Measurements from ENCODE around the gene UBE2E1. TPM values are rescaled to one million over a fixed set of nuclear protein-coding genes. Genes with fewer than 3 reads are reported as not detected.

UBE2E1 gene
- total and polyA plus RNA-seq, 2 experiments from 2014 or later: 39.9 to 120 TPM

DNA sequence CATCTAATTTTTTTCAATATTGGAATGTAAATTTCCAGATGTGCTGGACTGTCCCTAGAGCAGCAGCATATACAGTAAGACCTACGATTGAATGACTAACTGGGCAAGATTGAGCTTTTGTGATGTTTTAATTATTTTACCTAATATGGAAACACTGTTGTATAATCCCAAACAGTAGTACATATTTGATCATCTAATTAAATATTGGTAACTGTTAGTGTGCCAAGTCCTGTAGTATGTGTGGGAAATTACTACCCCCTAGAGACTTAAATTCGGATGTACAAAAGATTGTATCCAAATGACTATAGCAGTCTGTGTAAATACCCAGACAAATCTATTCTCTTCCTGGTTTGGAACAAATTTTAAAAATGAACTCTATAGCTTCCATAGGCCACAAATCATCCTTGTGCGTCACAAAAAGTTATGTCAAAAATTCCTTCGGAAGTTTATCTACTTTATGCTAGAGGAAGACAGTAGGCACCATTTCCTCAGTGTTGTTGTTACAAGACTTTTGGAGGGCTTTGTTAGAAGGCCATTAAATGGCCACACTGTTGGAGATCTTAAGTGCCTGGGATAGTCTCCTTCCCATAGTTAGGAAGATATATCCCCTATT lies 69.5 kb downstream of the UBE2E1 start (continued):
- TF ChIP-seq JUNB (IDR thresholded peaks at IDR 0.05; ENCODE audit: unreplicated experiment) (no peak), NANOG (IDR thresholded peaks at IDR 0.05; ENCODE audit: borderline replicate concordance) (no peak), CREB1 (CRISPR knock-in tag; IDR thresholded peaks at IDR 0.05; ENCODE audit: low read depth) (no peak), EZH2 (IDR thresholded peaks at IDR 0.05; ENCODE audit: low read depth, unreplicated experiment) (no peak)
- TF ChIP-seq, protein P1, sequence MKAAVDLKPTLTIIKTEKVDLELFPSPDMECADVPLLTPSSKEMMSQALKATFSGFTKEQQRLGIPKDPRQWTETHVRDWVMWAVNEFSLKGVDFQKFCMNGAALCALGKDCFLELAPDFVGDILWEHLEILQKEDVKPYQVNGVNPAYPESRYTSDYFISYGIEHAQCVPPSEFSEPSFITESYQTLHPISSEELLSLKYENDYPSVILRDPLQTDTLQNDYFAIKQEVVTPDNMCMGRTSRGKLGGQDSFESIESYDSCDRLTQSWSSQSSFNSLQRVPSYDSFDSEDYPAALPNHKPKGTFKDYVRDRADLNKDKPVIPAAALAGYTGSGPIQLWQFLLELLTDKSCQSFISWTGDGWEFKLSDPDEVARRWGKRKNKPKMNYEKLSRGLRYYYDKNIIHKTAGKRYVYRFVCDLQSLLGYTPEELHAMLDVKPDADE (IDR thresholded peaks at IDR 0.05): no peak

DNA sequence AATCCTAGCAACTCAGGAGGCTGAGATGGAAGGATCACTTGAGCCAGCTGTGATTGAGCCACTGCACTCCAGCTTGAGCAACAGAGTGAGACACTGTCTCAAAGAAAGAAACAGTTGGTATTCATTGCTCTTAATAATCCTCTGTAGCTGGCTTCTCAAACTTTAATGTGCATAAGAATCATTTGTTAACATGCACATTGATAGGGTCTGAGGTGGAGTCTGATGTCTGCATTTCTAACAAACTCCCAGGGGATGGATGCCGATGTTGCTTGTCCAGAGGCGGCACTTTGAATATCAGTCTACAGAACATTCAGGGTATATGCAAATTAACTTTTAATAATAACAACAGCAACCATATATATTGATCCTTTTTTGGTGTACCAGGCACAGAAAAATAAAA lies 71.2 kb downstream of the UBE2E1 start:
- Mint-ChIP-seq H3K36me3 (ENCODE audit: low read depth) (peaks cover 57% of the 10 kb centered on the region), H3K27me3 (ENCODE audit: insufficient read depth, low read depth, poor library complexity) (peaks cover 7% of the 10 kb centered on the region), H3K4me1 (peaks cover 23% of the 10 kb centered on the region), H3K27ac (no peak overlapping the region), H3K9me3 (peaks cover 33% of the 10 kb centered on the region), H3K4me3 (no peak overlapping the region)
- DNase-seq (ENCODE audit: low spot score) (no peak), ATAC-seq (no peak)
- peaks cover 22% of the 10 kb centered on the region for H4K20me1 ChIP-seq (replicated peaks; ENCODE audit: insufficient read depth)
- H3K27me3 ChIP-seq (ENCODE audit: insufficient read depth): no peaks in the 10 kb centered on the region
- H3K4me1 ChIP-seq (ENCODE audit: insufficient read depth): peaks cover 7% of the 10 kb centered on the region; the same call in 1 of the 2 replicates
- H3K4me2 ChIP-seq: no peak overlapping the region
- H3K27ac ChIP-seq (ENCODE audit: low read depth): no peak overlapping the region
- H3K4me3 ChIP-seq: no peak overlapping the region
- H3K79me2 ChIP-seq (replicated peaks; ENCODE audit: insufficient read depth): peaks cover 94% of the 10 kb centered on the region
- H3K9me2 ChIP-seq (ENCODE audit: insufficient read depth): no peaks in the 10 kb centered on the region
- no peak overlapping the region for H2AFZ ChIP-seq
- H3K36me3 ChIP-seq (ENCODE audit: insufficient read depth): no peaks in the 10 kb centered on the region; the same call in 1 of the 2 replicates
- H3F3A ChIP-seq (replicated peaks; ENCODE audit: low read depth): no peaks in the 10 kb centered on the region
- TF ChIP-seq ZNF114 (CRISPR knock-in tag; IDR thresholded peaks at IDR 0.05) (no peak), EZH2phosphoT487 (IDR thresholded peaks at IDR 0.05; ENCODE audit: unreplicated experiment) (no peak), EZH2 (IDR thresholded peaks at IDR 0.05; ENCODE audit: low read depth, unreplicated experiment) (no peak), JUNB (IDR thresholded peaks at IDR 0.05; ENCODE audit: unreplicated experiment) (no peak), CREB1 (CRISPR knock-in tag; IDR thresholded peaks at IDR 0.05; ENCODE audit: low read depth) (no peak), POLR2AphosphoS5 (IDR thresholded peaks at IDR 0.05; ENCODE audit: low read depth) (no peak), STAT1 (IDR thresholded peaks at IDR 0.05; ENCODE audit: unreplicated experiment) (no peak), NANOG (IDR thresholded peaks at IDR 0.05; ENCODE audit: borderline replicate concordance) (no peak)
- TF ChIP-seq, protein P2, sequence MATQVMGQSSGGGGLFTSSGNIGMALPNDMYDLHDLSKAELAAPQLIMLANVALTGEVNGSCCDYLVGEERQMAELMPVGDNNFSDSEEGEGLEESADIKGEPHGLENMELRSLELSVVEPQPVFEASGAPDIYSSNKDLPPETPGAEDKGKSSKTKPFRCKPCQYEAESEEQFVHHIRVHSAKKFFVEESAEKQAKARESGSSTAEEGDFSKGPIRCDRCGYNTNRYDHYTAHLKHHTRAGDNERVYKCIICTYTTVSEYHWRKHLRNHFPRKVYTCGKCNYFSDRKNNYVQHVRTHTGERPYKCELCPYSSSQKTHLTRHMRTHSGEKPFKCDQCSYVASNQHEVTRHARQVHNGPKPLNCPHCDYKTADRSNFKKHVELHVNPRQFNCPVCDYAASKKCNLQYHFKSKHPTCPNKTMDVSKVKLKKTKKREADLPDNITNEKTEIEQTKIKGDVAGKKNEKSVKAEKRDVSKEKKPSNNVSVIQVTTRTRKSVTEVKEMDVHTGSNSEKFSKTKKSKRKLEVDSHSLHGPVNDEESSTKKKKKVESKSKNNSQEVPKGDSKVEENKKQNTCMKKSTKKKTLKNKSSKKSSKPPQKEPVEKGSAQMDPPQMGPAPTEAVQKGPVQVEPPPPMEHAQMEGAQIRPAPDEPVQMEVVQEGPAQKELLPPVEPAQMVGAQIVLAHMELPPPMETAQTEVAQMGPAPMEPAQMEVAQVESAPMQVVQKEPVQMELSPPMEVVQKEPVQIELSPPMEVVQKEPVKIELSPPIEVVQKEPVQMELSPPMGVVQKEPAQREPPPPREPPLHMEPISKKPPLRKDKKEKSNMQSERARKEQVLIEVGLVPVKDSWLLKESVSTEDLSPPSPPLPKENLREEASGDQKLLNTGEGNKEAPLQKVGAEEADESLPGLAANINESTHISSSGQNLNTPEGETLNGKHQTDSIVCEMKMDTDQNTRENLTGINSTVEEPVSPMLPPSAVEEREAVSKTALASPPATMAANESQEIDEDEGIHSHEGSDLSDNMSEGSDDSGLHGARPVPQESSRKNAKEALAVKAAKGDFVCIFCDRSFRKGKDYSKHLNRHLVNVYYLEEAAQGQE (IDR thresholded peaks at IDR 0.05; ENCODE audit: unreplicated experiment): no peak
- TF ChIP-seq, protein P3, sequence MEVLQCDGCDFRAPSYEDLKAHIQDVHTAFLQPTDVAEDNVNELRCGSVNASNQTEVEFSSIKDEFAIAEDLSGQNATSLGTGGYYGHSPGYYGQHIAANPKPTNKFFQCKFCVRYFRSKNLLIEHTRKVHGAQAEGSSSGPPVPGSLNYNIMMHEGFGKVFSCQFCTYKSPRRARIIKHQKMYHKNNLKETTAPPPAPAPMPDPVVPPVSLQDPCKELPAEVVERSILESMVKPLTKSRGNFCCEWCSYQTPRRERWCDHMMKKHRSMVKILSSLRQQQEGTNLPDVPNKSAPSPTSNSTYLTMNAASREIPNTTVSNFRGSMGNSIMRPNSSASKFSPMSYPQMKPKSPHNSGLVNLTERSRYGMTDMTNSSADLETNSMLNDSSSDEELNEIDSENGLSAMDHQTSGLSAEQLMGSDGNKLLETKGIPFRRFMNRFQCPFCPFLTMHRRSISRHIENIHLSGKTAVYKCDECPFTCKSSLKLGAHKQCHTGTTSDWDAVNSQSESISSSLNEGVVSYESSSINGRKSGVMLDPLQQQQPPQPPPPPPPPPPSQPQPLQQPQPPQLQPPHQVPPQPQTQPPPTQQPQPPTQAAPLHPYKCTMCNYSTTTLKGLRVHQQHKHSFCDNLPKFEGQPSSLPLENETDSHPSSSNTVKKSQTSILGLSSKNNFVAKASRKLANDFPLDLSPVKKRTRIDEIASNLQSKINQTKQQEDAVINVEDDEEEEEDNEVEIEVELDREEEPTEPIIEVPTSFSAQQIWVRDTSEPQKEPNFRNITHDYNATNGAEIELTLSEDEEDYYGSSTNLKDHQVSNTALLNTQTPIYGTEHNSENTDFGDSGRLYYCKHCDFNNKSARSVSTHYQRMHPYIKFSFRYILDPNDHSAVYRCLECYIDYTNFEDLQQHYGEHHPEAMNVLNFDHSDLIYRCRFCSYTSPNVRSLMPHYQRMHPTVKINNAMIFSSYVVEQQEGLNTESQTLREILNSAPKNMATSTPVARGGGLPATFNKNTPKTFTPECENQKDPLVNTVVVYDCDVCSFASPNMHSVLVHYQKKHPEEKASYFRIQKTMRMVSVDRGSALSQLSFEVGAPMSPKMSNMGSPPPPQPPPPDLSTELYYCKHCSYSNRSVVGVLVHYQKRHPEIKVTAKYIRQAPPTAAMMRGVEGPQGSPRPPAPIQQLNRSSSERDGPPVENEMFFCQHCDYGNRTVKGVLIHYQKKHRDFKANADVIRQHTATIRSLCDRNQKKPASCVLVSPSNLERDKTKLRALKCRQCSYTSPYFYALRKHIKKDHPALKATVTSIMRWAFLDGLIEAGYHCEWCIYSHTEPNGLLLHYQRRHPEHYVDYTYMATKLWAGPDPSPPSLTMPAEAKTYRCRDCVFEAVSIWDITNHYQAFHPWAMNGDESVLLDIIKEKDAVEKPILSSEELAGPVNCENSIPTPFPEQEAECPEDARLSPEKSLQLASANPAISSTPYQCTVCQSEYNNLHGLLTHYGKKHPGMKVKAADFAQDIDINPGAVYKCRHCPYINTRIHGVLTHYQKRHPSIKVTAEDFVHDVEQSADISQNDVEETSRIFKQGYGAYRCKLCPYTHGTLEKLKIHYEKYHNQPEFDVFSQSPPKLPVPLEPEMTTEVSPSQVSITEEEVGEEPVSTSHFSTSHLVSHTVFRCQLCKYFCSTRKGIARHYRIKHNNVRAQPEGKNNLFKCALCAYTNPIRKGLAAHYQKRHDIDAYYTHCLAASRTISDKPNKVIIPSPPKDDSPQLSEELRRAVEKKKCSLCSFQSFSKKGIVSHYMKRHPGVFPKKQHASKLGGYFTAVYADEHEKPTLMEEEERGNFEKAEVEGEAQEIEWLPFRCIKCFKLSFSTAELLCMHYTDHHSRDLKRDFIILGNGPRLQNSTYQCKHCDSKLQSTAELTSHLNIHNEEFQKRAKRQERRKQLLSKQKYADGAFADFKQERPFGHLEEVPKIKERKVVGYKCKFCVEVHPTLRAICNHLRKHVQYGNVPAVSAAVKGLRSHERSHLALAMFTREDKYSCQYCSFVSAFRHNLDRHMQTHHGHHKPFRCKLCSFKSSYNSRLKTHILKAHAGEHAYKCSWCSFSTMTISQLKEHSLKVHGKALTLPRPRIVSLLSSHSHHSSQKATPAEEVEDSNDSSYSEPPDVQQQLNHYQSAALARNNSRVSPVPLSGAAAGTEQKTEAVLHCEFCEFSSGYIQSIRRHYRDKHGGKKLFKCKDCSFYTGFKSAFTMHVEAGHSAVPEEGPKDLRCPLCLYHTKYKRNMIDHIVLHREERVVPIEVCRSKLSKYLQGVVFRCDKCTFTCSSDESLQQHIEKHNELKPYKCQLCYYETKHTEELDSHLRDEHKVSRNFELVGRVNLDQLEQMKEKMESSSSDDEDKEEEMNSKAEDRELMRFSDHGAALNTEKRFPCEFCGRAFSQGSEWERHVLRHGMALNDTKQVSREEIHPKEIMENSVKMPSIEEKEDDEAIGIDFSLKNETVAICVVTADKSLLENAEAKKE (CRISPR knock-in tag; IDR thresholded peaks at IDR 0.05): no peak
- TF ChIP-seq, protein P4, sequence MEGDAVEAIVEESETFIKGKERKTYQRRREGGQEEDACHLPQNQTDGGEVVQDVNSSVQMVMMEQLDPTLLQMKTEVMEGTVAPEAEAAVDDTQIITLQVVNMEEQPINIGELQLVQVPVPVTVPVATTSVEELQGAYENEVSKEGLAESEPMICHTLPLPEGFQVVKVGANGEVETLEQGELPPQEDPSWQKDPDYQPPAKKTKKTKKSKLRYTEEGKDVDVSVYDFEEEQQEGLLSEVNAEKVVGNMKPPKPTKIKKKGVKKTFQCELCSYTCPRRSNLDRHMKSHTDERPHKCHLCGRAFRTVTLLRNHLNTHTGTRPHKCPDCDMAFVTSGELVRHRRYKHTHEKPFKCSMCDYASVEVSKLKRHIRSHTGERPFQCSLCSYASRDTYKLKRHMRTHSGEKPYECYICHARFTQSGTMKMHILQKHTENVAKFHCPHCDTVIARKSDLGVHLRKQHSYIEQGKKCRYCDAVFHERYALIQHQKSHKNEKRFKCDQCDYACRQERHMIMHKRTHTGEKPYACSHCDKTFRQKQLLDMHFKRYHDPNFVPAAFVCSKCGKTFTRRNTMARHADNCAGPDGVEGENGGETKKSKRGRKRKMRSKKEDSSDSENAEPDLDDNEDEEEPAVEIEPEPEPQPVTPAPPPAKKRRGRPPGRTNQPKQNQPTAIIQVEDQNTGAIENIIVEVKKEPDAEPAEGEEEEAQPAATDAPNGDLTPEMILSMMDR (conservative IDR thresholded peaks at IDR 0.05; ENCODE audit: low read depth in 2 of 2): no peak

Data from GM23338 (cell line).